HG03460 (cell line): ENCODE results near the gene IGF1R.

ENCODE experiments used
- ATAC-seq: cut with Tn5 transposase; IDR thresholded peaks from one replicate; pipeline ENCODE4 v1.9.1; 2021; ENCODE audit not compliant: unreplicated experiment

IGF1R gene

GRCh38 chr15:98771541-98771940 lies 123.2 kb downstream of the IGF1R start:
- no peak for ATAC-seq

GRCh38 chr15:98772895-98773294 lies 124.6 kb downstream of the IGF1R start:
- no peak for ATAC-seq

- no peak for ATAC-seq
These were observed 125.3 kb downstream of the IGF1R start for GRCh38 chr15:98773616-98774015.

GRCh38 chr15:98774756-98775497 lies 126.6 kb downstream of the IGF1R start:
- no peak for ATAC-seq

GRCh38 chr15:98775498-98776230 lies 127.3 kb downstream of the IGF1R start:
- no peak for ATAC-seq

GRCh38 chr15:98776607-98777281 lies 128.4 kb downstream of the IGF1R start:
- peak; percentile 75 for ATAC-seq

GRCh38 chr15:98777426-98777825 lies 129.1 kb downstream of the IGF1R start:
- ATAC-seq, result no peak

GRCh38 chr15:98778263-98778959 lies 130.1 kb downstream of the IGF1R start:
- ATAC-seq, result no peak

GRCh38 chr15:98778960-98779359 lies 130.6 kb downstream of the IGF1R start:
- ATAC-seq, result no peak

GRCh38 chr15:98779463-98780071 lies 131.2 kb downstream of the IGF1R start:
- peak; percentile 69 for ATAC-seq

- ATAC-seq, result no peak
These were observed 133.5 kb downstream of the IGF1R start for GRCh38 chr15:98781838-98782237.

- no peak for ATAC-seq
These were observed 134.5 kb downstream of the IGF1R start for GRCh38 chr15:98782801-98783200.

GRCh38 chr15:98785431-98785806 lies 137.1 kb downstream of the IGF1R start:
- no peak for ATAC-seq

- ATAC-seq, result peak; percentile 77
These were observed 137.7 kb downstream of the IGF1R start for GRCh38 chr15:98785807-98786621.

- ATAC-seq, result no peak
These were observed 138.4 kb downstream of the IGF1R start for GRCh38 chr15:98786717-98787116.

GRCh38 chr15:98787194-98787593 lies 138.9 kb downstream of the IGF1R start:
- no peak for ATAC-seq

GRCh38 chr15:98787936-98788757 lies 139.8 kb downstream of the IGF1R start:
- no peak for ATAC-seq

GRCh38 chr15:98789020-98789419 lies 140.7 kb downstream of the IGF1R start:
- ATAC-seq, result no peak

GRCh38 chr15:98790270-98790669 lies 141.9 kb downstream of the IGF1R start:
- no peak for ATAC-seq
